ENCODE measurements around the gene CASP7. TPM values are rescaled to one million over a fixed set of nuclear protein-coding genes. Genes with fewer than 3 reads are reported as not detected.

The CASP7 gene
- polyA plus RNA-seq, 1 donor from 2014 or later, result 0.77 TPM

DNA sequence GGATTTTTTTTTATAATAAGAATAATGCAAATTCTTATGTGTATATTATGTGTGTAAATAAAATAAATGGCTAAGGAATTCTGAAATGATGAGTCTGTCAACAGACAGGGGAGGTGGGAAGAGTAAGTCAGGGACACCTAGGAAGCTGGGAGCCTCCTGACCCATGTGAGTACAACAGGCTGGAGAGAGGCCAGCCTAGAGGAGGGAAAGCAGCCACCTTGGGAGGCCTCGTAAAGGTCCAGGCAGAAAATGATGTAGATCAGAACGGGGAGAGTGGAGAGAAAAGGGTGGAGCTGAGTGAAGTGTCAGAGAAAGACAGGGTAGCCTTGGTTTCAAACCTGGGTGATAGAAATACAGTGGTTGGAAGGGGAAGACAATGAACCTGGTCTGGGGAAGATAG is 22.8 kb upstream of the CASP7 start:
- Histone ChIP-seq H3K4me3 (ENCODE audit: low read length) (no peak overlapping the region), H3K27ac (ENCODE audit: low read length) (no peak overlapping the region), H3K36me3 (ENCODE audit: insufficient read depth, low read length) (no peaks in the 10 kb centered on the region), H3K27me3 (ENCODE audit: insufficient read depth, low read depth, low read length) (no peaks in the 10 kb centered on the region), H3K9me2 (ENCODE audit: insufficient read depth, low read length) (no peaks in the 10 kb centered on the region), H3K9ac (ENCODE audit: low read length) (no peak overlapping the region), H3F3A (ENCODE audit: insufficient read depth, low read length, poor library complexity, severe bottlenecking) (no peaks in the 10 kb centered on the region), H4K20me1 (ENCODE audit: insufficient read depth) (no peaks in the 10 kb centered on the region), H3K9me3 (ENCODE audit: low read length) (no peaks in the 10 kb centered on the region), H3K79me2 (replicated peaks; ENCODE audit: insufficient read depth, low read length) (no peaks in the 10 kb centered on the region), H3K4me2 (ENCODE audit: low read length) (no peak overlapping the region), H2AFZ (ENCODE audit: low read depth, low read length) (no peak overlapping the region)
- TF ChIP-seq MXI1 (conservative IDR thresholded peaks at IDR 0.05; ENCODE audit: poor library complexity, severe bottlenecking), result no peak
- no peak for TF ChIP-seq REST (IDR thresholded peaks at IDR 0.05; ENCODE audit: borderline replicate concordance)

GRCh38 chr10:113657544-113657943 is 22.2 kb upstream of the CASP7 start:
- Histone ChIP-seq H3F3A (ENCODE audit: insufficient read depth, low read length, poor library complexity, severe bottlenecking) (no peaks in the 10 kb centered on the region), H3K27me3 (ENCODE audit: insufficient read depth, low read depth, low read length) (no peaks in the 10 kb centered on the region), H3K9me3 (ENCODE audit: low read length) (no peaks in the 10 kb centered on the region), H2AFZ (ENCODE audit: low read depth, low read length) (no peak overlapping the region), H3K4me2 (ENCODE audit: low read length) (no peak overlapping the region), H3K36me3 (ENCODE audit: insufficient read depth, low read length) (no peaks in the 10 kb centered on the region), H3K79me2 (replicated peaks; ENCODE audit: insufficient read depth, low read length) (no peaks in the 10 kb centered on the region), H3K9ac (ENCODE audit: low read length) (no peak overlapping the region), H4K20me1 (ENCODE audit: insufficient read depth) (no peaks in the 10 kb centered on the region), H3K4me3 (ENCODE audit: low read length) (no peak overlapping the region), H3K9me2 (ENCODE audit: insufficient read depth, low read length) (no peaks in the 10 kb centered on the region), H3K27ac (ENCODE audit: low read length) (no peak overlapping the region)
- TF ChIP-seq POLR2AphosphoS5 (IDR thresholded peaks at IDR 0.05) (no peak), MXI1 (conservative IDR thresholded peaks at IDR 0.05; ENCODE audit: poor library complexity, severe bottlenecking) (no peak), EZH2 (IDR thresholded peaks at IDR 0.05; ENCODE audit: borderline replicate concordance, insufficient read depth, low read length, poor library complexity, severe bottlenecking) (no peak), SMC3 (conservative IDR thresholded peaks at IDR 0.05; ENCODE audit: poor library complexity) (no peak), TAF1 (IDR thresholded peaks at IDR 0.05; ENCODE audit: low read depth) (no peak)

GRCh38 chr10:113661332-113661731 is 18.4 kb upstream of the CASP7 start:
- H3F3A ChIP-seq (ENCODE audit: insufficient read depth, low read length, poor library complexity, severe bottlenecking), result no peaks in the 10 kb centered on the region
- H3K79me2 ChIP-seq (replicated peaks; ENCODE audit: insufficient read depth, low read length), result no peaks in the 10 kb centered on the region
- no peak overlapping the region for H3K27ac ChIP-seq (ENCODE audit: low read length)
- no peaks in the 10 kb centered on the region for H3K9me3 ChIP-seq (ENCODE audit: low read length)
- H2AFZ ChIP-seq (ENCODE audit: low read depth, low read length), result no peak overlapping the region
- no peaks in the 10 kb centered on the region for H4K20me1 ChIP-seq (ENCODE audit: insufficient read depth)
- H3K36me3 ChIP-seq (ENCODE audit: insufficient read depth, low read length), result no peaks in the 10 kb centered on the region
- no peak overlapping the region for H3K4me2 ChIP-seq (ENCODE audit: low read length)
- H3K9ac ChIP-seq (ENCODE audit: low read length), result no peak overlapping the region
- no peak overlapping the region for H3K4me3 ChIP-seq (ENCODE audit: low read length)
- H3K9me2 ChIP-seq (ENCODE audit: insufficient read depth, low read length), result no peaks in the 10 kb centered on the region
- TF ChIP-seq RAD21 (conservative IDR thresholded peaks at IDR 0.05) (no peak), MXI1 (conservative IDR thresholded peaks at IDR 0.05; ENCODE audit: poor library complexity, severe bottlenecking) (no peak), SMC3 (conservative IDR thresholded peaks at IDR 0.05; ENCODE audit: poor library complexity) (no peak), TAF1 (IDR thresholded peaks at IDR 0.05; ENCODE audit: low read depth) (no peak), EZH2 (IDR thresholded peaks at IDR 0.05; ENCODE audit: borderline replicate concordance, insufficient read depth, low read length, poor library complexity, severe bottlenecking) (no peak), EP300 (conservative IDR thresholded peaks at IDR 0.05; ENCODE audit: poor library complexity, severe bottlenecking) (no peak), POLR2AphosphoS5 (IDR thresholded peaks at IDR 0.05) (no peak), REST (IDR thresholded peaks at IDR 0.05; ENCODE audit: borderline replicate concordance) (no peak)
- TF ChIP-seq, protein P1, sequence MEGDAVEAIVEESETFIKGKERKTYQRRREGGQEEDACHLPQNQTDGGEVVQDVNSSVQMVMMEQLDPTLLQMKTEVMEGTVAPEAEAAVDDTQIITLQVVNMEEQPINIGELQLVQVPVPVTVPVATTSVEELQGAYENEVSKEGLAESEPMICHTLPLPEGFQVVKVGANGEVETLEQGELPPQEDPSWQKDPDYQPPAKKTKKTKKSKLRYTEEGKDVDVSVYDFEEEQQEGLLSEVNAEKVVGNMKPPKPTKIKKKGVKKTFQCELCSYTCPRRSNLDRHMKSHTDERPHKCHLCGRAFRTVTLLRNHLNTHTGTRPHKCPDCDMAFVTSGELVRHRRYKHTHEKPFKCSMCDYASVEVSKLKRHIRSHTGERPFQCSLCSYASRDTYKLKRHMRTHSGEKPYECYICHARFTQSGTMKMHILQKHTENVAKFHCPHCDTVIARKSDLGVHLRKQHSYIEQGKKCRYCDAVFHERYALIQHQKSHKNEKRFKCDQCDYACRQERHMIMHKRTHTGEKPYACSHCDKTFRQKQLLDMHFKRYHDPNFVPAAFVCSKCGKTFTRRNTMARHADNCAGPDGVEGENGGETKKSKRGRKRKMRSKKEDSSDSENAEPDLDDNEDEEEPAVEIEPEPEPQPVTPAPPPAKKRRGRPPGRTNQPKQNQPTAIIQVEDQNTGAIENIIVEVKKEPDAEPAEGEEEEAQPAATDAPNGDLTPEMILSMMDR (IDR thresholded peaks at IDR 0.05; ENCODE audit: poor library complexity, severe bottlenecking), result no peak
- no peaks in the 10 kb centered on the region for H3K27me3 ChIP-seq (ENCODE audit: insufficient read depth, low read depth, low read length)
